Measurements from ENCODE around the gene ASB10. TPM values are rescaled to one million over a fixed set of nuclear protein-coding genes. Genes with fewer than 3 reads are reported as not detected.

Gene ASB10
- total RNA-seq, 1 experiment from 2014 or later: not detected

DNA sequence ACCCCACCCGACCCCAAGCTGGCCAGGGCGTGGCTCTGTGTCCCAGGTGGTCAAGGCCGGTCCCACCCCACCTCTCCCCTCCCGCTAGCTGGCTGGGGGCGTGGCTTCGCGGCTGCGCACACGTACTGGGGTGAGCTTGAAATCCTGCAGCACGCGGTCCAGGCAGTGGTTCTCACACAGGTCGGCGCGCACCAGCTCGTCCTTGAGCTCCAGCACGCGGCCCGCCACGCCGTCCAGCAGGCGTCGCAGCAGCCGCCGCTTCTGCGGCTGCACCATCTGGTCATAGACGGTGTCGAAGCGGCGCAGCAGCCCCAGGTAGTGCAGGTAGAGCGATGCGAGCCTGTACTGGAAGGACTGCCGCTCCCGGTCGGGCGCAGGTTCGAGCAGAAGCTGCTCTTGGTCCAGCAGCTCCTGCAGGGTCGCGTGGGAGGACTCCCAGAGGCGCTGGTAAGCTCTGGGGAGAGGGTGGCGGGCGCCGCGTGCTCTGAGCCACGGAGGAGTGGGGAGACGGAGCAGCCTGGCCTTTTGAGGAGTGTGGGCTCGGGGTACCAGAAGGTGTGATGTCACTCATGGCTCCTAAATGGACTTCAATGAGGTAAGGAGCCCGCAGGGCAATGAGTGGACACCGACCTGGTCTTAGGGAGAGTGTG, 17.5 kb upstream of the ASB10 start (continued):
- TF ChIP-seq, protein P1, sequence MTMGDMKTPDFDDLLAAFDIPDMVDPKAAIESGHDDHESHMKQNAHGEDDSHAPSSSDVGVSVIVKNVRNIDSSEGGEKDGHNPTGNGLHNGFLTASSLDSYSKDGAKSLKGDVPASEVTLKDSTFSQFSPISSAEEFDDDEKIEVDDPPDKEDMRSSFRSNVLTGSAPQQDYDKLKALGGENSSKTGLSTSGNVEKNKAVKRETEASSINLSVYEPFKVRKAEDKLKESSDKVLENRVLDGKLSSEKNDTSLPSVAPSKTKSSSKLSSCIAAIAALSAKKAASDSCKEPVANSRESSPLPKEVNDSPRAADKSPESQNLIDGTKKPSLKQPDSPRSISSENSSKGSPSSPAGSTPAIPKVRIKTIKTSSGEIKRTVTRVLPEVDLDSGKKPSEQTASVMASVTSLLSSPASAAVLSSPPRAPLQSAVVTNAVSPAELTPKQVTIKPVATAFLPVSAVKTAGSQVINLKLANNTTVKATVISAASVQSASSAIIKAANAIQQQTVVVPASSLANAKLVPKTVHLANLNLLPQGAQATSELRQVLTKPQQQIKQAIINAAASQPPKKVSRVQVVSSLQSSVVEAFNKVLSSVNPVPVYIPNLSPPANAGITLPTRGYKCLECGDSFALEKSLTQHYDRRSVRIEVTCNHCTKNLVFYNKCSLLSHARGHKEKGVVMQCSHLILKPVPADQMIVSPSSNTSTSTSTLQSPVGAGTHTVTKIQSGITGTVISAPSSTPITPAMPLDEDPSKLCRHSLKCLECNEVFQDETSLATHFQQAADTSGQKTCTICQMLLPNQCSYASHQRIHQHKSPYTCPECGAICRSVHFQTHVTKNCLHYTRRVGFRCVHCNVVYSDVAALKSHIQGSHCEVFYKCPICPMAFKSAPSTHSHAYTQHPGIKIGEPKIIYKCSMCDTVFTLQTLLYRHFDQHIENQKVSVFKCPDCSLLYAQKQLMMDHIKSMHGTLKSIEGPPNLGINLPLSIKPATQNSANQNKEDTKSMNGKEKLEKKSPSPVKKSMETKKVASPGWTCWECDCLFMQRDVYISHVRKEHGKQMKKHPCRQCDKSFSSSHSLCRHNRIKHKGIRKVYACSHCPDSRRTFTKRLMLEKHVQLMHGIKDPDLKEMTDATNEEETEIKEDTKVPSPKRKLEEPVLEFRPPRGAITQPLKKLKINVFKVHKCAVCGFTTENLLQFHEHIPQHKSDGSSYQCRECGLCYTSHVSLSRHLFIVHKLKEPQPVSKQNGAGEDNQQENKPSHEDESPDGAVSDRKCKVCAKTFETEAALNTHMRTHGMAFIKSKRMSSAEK (CRISPR knock-in tag; IDR thresholded peaks at IDR 0.05; ENCODE audit: borderline replicate concordance): no peak

DNA sequence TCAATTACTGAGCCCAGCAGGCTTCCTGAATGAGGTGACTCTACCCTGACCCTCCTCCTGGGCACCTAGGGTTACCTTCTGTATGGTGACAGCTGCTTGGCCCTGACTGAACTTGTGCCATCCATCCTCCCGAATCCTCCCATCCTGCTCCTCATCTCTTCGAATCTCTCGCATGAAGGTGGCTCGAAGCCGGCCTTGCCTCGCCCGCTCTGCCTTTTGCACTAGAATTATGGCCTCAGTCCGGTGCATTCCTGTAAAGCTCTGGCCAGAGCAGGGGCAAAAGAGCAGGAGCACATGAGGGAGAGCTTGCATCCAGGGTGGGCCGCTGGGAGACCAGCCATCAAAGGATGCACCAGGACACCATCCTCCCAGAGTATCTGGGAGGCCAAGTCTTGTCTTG, 15.8 kb upstream of the ASB10 start:
- Mint-ChIP-seq H3K9me3 (no peaks in the 10 kb centered on the region), H3K4me1 (peaks cover 4% of the 10 kb centered on the region), H3K27ac (no peak overlapping the region), H3K4me3 (no peak overlapping the region), H3K36me3 (no peaks in the 10 kb centered on the region), H3K27me3 (ENCODE audit: low read depth) (peaks cover 7% of the 10 kb centered on the region)
- ChIA-PET CTCF (no interaction called here), POLR2A (no interaction called here)
- no peak for DNase-seq (ENCODE audit: low spot score)
- no peak for TF ChIP-seq MYBL2 (CRISPR knock-in tag; IDR thresholded peaks at IDR 0.05)
- TF ChIP-seq, protein P2, sequence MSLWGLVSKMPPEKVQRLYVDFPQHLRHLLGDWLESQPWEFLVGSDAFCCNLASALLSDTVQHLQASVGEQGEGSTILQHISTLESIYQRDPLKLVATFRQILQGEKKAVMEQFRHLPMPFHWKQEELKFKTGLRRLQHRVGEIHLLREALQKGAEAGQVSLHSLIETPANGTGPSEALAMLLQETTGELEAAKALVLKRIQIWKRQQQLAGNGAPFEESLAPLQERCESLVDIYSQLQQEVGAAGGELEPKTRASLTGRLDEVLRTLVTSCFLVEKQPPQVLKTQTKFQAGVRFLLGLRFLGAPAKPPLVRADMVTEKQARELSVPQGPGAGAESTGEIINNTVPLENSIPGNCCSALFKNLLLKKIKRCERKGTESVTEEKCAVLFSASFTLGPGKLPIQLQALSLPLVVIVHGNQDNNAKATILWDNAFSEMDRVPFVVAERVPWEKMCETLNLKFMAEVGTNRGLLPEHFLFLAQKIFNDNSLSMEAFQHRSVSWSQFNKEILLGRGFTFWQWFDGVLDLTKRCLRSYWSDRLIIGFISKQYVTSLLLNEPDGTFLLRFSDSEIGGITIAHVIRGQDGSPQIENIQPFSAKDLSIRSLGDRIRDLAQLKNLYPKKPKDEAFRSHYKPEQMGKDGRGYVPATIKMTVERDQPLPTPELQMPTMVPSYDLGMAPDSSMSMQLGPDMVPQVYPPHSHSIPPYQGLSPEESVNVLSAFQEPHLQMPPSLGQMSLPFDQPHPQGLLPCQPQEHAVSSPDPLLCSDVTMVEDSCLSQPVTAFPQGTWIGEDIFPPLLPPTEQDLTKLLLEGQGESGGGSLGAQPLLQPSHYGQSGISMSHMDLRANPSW (CRISPR knock-in tag; conservative IDR thresholded peaks at IDR 0.05; ENCODE audit: low read depth): no peak
- no peak for TF ChIP-seq ZNF396 (CRISPR knock-in tag; IDR thresholded peaks at IDR 0.05; ENCODE audit: borderline replicate concordance)
- TF ChIP-seq TEAD1 (CRISPR knock-in tag; IDR thresholded peaks at IDR 0.05): no peak
- no peak for TF ChIP-seq KAT7 (CRISPR knock-in tag; IDR thresholded peaks at IDR 0.05; ENCODE audit: borderline replicate concordance)
- no peak for TF ChIP-seq ZNF317 (CRISPR knock-in tag; IDR thresholded peaks at IDR 0.05; ENCODE audit: borderline replicate concordance, low read depth)
- TF ChIP-seq, protein P3, sequence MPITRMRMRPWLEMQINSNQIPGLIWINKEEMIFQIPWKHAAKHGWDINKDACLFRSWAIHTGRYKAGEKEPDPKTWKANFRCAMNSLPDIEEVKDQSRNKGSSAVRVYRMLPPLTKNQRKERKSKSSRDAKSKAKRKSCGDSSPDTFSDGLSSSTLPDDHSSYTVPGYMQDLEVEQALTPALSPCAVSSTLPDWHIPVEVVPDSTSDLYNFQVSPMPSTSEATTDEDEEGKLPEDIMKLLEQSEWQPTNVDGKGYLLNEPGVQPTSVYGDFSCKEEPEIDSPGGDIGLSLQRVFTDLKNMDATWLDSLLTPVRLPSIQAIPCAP (CRISPR knock-in tag; IDR thresholded peaks at IDR 0.05): no peak
- no peak for TF ChIP-seq PRRX2 (CRISPR knock-in tag; IDR thresholded peaks at IDR 0.05)
- TF ChIP-seq, protein P4, sequence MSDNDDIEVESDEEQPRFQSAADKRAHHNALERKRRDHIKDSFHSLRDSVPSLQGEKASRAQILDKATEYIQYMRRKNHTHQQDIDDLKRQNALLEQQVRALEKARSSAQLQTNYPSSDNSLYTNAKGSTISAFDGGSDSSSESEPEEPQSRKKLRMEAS (CRISPR knock-in tag; IDR thresholded peaks at IDR 0.05): no peak
- TF ChIP-seq, protein P5, sequence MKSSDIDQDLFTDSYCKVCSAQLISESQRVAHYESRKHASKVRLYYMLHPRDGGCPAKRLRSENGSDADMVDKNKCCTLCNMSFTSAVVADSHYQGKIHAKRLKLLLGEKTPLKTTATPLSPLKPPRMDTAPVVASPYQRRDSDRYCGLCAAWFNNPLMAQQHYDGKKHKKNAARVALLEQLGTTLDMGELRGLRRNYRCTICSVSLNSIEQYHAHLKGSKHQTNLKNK (CRISPR knock-in tag; IDR thresholded peaks at IDR 0.05): no peak
- no peak for TF ChIP-seq SMAD3 (CRISPR knock-in tag; IDR thresholded peaks at IDR 0.05; ENCODE audit: borderline replicate concordance)
- no peak for TF ChIP-seq HMGA2 (CRISPR knock-in tag; IDR thresholded peaks at IDR 0.05)
- TF ChIP-seq SOX15 (CRISPR knock-in tag; IDR thresholded peaks at IDR 0.05): no peak
- no peak for TF ChIP-seq FOXJ3 (CRISPR knock-in tag; IDR thresholded peaks at IDR 0.05; ENCODE audit: borderline replicate concordance)
- TF ChIP-seq, protein P6, sequence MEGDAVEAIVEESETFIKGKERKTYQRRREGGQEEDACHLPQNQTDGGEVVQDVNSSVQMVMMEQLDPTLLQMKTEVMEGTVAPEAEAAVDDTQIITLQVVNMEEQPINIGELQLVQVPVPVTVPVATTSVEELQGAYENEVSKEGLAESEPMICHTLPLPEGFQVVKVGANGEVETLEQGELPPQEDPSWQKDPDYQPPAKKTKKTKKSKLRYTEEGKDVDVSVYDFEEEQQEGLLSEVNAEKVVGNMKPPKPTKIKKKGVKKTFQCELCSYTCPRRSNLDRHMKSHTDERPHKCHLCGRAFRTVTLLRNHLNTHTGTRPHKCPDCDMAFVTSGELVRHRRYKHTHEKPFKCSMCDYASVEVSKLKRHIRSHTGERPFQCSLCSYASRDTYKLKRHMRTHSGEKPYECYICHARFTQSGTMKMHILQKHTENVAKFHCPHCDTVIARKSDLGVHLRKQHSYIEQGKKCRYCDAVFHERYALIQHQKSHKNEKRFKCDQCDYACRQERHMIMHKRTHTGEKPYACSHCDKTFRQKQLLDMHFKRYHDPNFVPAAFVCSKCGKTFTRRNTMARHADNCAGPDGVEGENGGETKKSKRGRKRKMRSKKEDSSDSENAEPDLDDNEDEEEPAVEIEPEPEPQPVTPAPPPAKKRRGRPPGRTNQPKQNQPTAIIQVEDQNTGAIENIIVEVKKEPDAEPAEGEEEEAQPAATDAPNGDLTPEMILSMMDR (IDR thresholded peaks at IDR 0.05): no peak
- ATAC-seq: no peak
